Bronchial epithelial cell (primary cell): ENCODE measurements around the gene DNAH6. TPM values are rescaled to one million over a fixed set of nuclear protein-coding genes. Genes with fewer than 3 reads are reported as not detected.
"Not testable (repeated sequence)": the region's sequence is repeated elsewhere in the genome, so short reads cannot be mapped to it uniquely, and the experiment has no call there.

Experiments used
- DNase-seq: peaks from one replicate; pipeline ENCODE4 v3.0.0-alpha.2; 2010; ENCODE audit warnings: low read depth
- FAIRE-seq: peaks from 2 replicates; lab custom pipeline; 2011; peaks lifted over from hg19 to GRCh38; lab: Jason Lieb, UNC
- H3K27me3 ChIP-seq: 2 replicates; pipeline ENCODE4 v1.5.1; 2011; ENCODE audit warnings: low read length; ENCODE audit not compliant: control insufficient read depth, insufficient read depth
- H3K36me3 ChIP-seq: 2 replicates; pipeline ENCODE4 v1.5.1; 2011; ENCODE audit warnings: low read length; ENCODE audit not compliant: control insufficient read depth, insufficient read depth
- H3K4me3 ChIP-seq: 2 replicates; pipeline ENCODE4 v1.5.1; 2011; ENCODE audit warnings: mild to moderate bottlenecking, low read depth, low read length, control low read depth
- CTCF ChIP-seq: IDR thresholded peaks from 2 replicates; pipeline ENCODE4 v1.5.1; 2011; ENCODE audit warnings: mild to moderate bottlenecking, moderate library complexity, low read length, control low read depth, inconsistent platforms; ENCODE audit not compliant: insufficient read depth, severe bottlenecking
- total RNA-seq: library from RNA; depleted of rRNA; stranded (reverse); fragments of >200 nt; gene quantifications from 2 replicates; pipeline ENCODE4 v1.2.1, GENCODE V29; 2014

DNAH6 gene
- total RNA-seq, 1 donor from 2014 or later: under 0.01 TPM

GRCh38 chr2:84495539-84496146 is 20.7 kb upstream of the DNAH6 start:
- peak; percentile 41 for TF ChIP-seq CTCF
- Histone ChIP-seq H3K27me3 (no peaks in the 10 kb centered on the region), H3K4me3 (no peak overlapping the region), H3K36me3 (no peaks in the 10 kb centered on the region)
- FAIRE-seq: no peak
- peak; percentile 70 for DNase-seq

- peak; percentile 62 for DNase-seq
- FAIRE-seq: no peak
Observed at GRCh38 chr2:84496386-84496785, 19.9 kb upstream of the DNAH6 start.

GRCh38 chr2:84497285-84497684 is 19.0 kb upstream of the DNAH6 start:
- Histone ChIP-seq H3K27me3 (no peaks in the 10 kb centered on the region), H3K36me3 (no peaks in the 10 kb centered on the region), H3K4me3 (no peak overlapping the region)
- TF ChIP-seq CTCF: no peak
- FAIRE-seq (no peak), DNase-seq (no peak)

More at GRCh38 chr2:84496386-84496785, 19.9 kb upstream of the DNAH6 start:
- no peak for TF ChIP-seq CTCF
- H3K4me3 ChIP-seq: no peak overlapping the region
- H3K36me3 ChIP-seq: no peaks in the 10 kb centered on the region
- no peaks in the 10 kb centered on the region for H3K27me3 ChIP-seq

- no peak for DNase-seq
- no peak for TF ChIP-seq CTCF
- no peak for FAIRE-seq
- Histone ChIP-seq H3K4me3 (no peak overlapping the region), H3K36me3 (no peaks in the 10 kb centered on the region), H3K27me3 (no peaks in the 10 kb centered on the region)
Observed at GRCh38 chr2:84498150-84498799, 18.0 kb upstream of the DNAH6 start.

GRCh38 chr2:84511024-84511423 is 5.3 kb upstream of the DNAH6 start:
- not testable (repeated sequence) for H3K36me3 ChIP-seq, H3K27me3 ChIP-seq, DNase-seq, FAIRE-seq, H3K4me3 ChIP-seq

GRCh38 chr2:84515788-84516187 is 510 bp upstream of the DNAH6 start:
- H3K36me3 ChIP-seq: no peaks in the 10 kb centered on the region
- FAIRE-seq (no peak), DNase-seq (no peak)
- TF ChIP-seq CTCF: no peak
- no peaks in the 10 kb centered on the region for H3K27me3 ChIP-seq
- H3K4me3 ChIP-seq: no peak overlapping the region
